HG03442 (cell line): ENCODE data around the gene MTMR2.
"Not testable (repeated sequence)": the region's sequence is repeated elsewhere in the genome, so short reads cannot be mapped to it uniquely, and the experiment has no call there.

ENCODE experiments used
- ATAC-seq: cut with Tn5 transposase; IDR thresholded peaks from one replicate; pipeline ENCODE4 v1.9.1; 2021; ENCODE audit warnings: mild to moderate bottlenecking, moderate library complexity; ENCODE audit not compliant: unreplicated experiment

MTMR2 gene

GRCh38 chr11:95888439-95888838 lies 35.5 kb downstream of the MTMR2 start:
- ATAC-seq: no peak

GRCh38 chr11:95886462-95886861 lies 37.4 kb downstream of the MTMR2 start:
- no peak for ATAC-seq

- no peak for ATAC-seq
Measured at GRCh38 chr11:95884802-95885201, 39.1 kb downstream of the MTMR2 start.

GRCh38 chr11:95884376-95884775 lies 39.5 kb downstream of the MTMR2 start:
- no peak for ATAC-seq

- no peak for ATAC-seq
Measured at GRCh38 chr11:95883381-95883780, 40.5 kb downstream of the MTMR2 start.

- ATAC-seq: no peak
Measured at GRCh38 chr11:95877291-95877690, 46.6 kb downstream of the MTMR2 start.

GRCh38 chr11:95870877-95871276 lies 53.0 kb downstream of the MTMR2 start:
- ATAC-seq: not testable (repeated sequence)

GRCh38 chr11:95867105-95867504 lies 56.8 kb downstream of the MTMR2 start:
- no peak for ATAC-seq

GRCh38 chr11:95863486-95864140 lies 60.3 kb downstream of the MTMR2 start:
- ATAC-seq: no peak

GRCh38 chr11:95860024-95860423 lies 63.9 kb downstream of the MTMR2 start:
- not testable (repeated sequence) for ATAC-seq

- ATAC-seq: not testable (repeated sequence)
Measured at GRCh38 chr11:95854362-95854761, 69.5 kb downstream of the MTMR2 start.

GRCh38 chr11:95853862-95854261 lies 70.0 kb downstream of the MTMR2 start:
- ATAC-seq: no peak

- ATAC-seq: no peak
Measured at GRCh38 chr11:95853138-95853537, 70.8 kb downstream of the MTMR2 start.

GRCh38 chr11:95850137-95850536 lies 73.8 kb downstream of the MTMR2 start:
- no peak for ATAC-seq

- ATAC-seq: peak; percentile 76
Measured at GRCh38 chr11:95849087-95849825, 74.7 kb downstream of the MTMR2 start.

- ATAC-seq: no peak
Measured at GRCh38 chr11:95845167-95845566, 78.7 kb downstream of the MTMR2 start.

GRCh38 chr11:95835768-95836488 lies 88.0 kb downstream of the MTMR2 start:
- peak; percentile 97 for ATAC-seq

GRCh38 chr11:95835351-95835750 lies 88.6 kb downstream of the MTMR2 start:
- ATAC-seq: no peak

- ATAC-seq: no peak
Measured at GRCh38 chr11:95833378-95833777, 90.5 kb downstream of the MTMR2 start.

GRCh38 chr11:95832763-95833162 lies 91.1 kb downstream of the MTMR2 start:
- ATAC-seq: no peak

GRCh38 chr11:95831198-95831883 lies 92.6 kb downstream of the MTMR2 start:
- no peak for ATAC-seq
